NCI-H526 treated with DMSO at 0.1 percent for 48 hours (cell line): ENCODE measurements around the gene EVX2.

Source experiments
- DNase-seq: peaks from one replicate; lab custom pipeline; 2025; lab: John Stamatoyannopoulos, UW

Gene EVX2

GRCh38 chr2:176083796-176084261 is at the start of gene EVX2:
TSS of gene EVX2 (minus strand) at chr2:176083962. CDS start at chr2:176083776, 186 bp downstream.
- no peak for DNase-seq

- DNase-seq, result peak; percentile 56
Observed at GRCh38 chr2:176133389-176133788, 49.6 kb upstream of the EVX2 start.

GRCh38 chr2:176132205-176133171 is 48.7 kb upstream of the EVX2 start:
- peak; percentile 74 for DNase-seq

GRCh38 chr2:176131848-176132158 is 48.0 kb upstream of the EVX2 start:
- DNase-seq, result no peak

- peak; percentile 64 for DNase-seq
Observed at GRCh38 chr2:176130957-176131847, 47.4 kb upstream of the EVX2 start.

GRCh38 chr2:176130147-176130956 is 46.6 kb upstream of the EVX2 start:
- DNase-seq, result peak; percentile 73

- DNase-seq, result peak; percentile 73
Observed at GRCh38 chr2:176129813-176130146, 46.0 kb upstream of the EVX2 start.

- DNase-seq, result peak; percentile 86
Observed at GRCh38 chr2:176128982-176129796, 45.4 kb upstream of the EVX2 start, which contains the start of gene HOXD8. TSS of gene HOXD8 (plus strand) at chr2:176129705. CDS start at chr2:176130367, 662 bp downstream.

GRCh38 chr2:176128172-176128981 is 44.6 kb upstream of the EVX2 start:
- peak; percentile 94 for DNase-seq

- no peak for DNase-seq
Observed at GRCh38 chr2:176127774-176128072, 44.0 kb upstream of the EVX2 start.

- DNase-seq, result peak; percentile 41
Observed at GRCh38 chr2:176126929-176127773, 43.4 kb upstream of the EVX2 start.

- DNase-seq, result no peak
Observed at GRCh38 chr2:176125772-176126054, 42.0 kb upstream of the EVX2 start.

GRCh38 chr2:176124947-176125771 is 41.4 kb upstream of the EVX2 start:
- DNase-seq, result no peak

- DNase-seq, result no peak
Observed at GRCh38 chr2:176124110-176124946, 40.6 kb upstream of the EVX2 start.

GRCh38 chr2:176123411-176124109 is 39.8 kb upstream of the EVX2 start:
- no peak for DNase-seq

GRCh38 chr2:176122683-176123410 is 39.1 kb upstream of the EVX2 start, which contains the start of gene HOXD9:
TSS of gene HOXD9 (plus strand) at chr2:176122719. CDS start at chr2:176122769, 50 bp downstream.
- no peak for DNase-seq
